ENCODE data around the gene PPM1G.

Gene PPM1G

DNA sequence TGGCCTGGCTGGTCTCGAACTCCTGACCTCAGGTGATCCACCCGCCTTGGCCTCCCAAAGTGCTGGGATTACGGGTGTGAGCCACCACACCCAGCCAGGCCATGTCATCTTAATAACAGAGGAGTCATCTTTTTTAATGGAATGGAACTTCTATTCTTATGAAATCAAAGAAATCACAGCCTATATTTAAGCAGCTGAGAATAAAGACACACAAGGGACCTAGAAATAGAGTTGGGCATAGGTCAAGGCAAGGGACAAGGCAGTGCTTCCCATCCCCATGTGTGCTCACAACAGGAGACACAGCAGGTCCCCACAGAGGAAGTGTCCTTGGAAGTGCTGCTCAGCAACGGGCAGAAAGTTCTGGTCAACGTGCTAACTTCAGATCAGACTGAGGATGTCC, 35.8 kb downstream of the PPM1G start:
- TF ChIP-seq, protein P1, sequence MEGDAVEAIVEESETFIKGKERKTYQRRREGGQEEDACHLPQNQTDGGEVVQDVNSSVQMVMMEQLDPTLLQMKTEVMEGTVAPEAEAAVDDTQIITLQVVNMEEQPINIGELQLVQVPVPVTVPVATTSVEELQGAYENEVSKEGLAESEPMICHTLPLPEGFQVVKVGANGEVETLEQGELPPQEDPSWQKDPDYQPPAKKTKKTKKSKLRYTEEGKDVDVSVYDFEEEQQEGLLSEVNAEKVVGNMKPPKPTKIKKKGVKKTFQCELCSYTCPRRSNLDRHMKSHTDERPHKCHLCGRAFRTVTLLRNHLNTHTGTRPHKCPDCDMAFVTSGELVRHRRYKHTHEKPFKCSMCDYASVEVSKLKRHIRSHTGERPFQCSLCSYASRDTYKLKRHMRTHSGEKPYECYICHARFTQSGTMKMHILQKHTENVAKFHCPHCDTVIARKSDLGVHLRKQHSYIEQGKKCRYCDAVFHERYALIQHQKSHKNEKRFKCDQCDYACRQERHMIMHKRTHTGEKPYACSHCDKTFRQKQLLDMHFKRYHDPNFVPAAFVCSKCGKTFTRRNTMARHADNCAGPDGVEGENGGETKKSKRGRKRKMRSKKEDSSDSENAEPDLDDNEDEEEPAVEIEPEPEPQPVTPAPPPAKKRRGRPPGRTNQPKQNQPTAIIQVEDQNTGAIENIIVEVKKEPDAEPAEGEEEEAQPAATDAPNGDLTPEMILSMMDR (IDR thresholded peaks at IDR 0.05; ENCODE audit: insufficient read depth, low read depth, low read length, missing control alignments) = no peak
- no peak for DNase-seq (ENCODE audit: low read depth)
- H3K4me3 ChIP-seq (ENCODE audit: low read length) = no peak overlapping the region

DNA sequence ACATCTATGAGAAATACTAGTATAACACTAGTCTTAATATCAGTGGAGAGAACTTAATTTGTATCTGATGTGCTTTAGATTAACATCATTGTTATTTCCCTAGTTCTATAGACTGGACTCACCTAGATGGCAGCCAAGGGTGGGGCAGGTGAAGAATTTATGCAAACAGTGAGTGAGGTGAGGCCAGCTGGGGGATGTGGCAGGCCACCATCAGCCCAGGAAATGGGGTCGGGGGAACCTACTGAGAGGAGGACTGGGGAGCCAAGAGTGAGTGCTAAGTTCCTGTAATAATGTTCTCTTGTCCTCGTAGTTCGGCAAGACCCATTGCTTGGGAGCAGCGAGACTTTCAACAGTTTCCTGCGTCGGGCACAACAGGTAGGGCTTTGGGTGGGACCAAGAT, 36.5 kb downstream of the PPM1G start:
- no peak overlapping the region for H3K4me3 ChIP-seq (ENCODE audit: low read length)
- TF ChIP-seq, protein P1 (IDR thresholded peaks at IDR 0.05; ENCODE audit: insufficient read depth, low read depth, low read length, missing control alignments) = no peak
- no peak for DNase-seq (ENCODE audit: low read depth)

DNA sequence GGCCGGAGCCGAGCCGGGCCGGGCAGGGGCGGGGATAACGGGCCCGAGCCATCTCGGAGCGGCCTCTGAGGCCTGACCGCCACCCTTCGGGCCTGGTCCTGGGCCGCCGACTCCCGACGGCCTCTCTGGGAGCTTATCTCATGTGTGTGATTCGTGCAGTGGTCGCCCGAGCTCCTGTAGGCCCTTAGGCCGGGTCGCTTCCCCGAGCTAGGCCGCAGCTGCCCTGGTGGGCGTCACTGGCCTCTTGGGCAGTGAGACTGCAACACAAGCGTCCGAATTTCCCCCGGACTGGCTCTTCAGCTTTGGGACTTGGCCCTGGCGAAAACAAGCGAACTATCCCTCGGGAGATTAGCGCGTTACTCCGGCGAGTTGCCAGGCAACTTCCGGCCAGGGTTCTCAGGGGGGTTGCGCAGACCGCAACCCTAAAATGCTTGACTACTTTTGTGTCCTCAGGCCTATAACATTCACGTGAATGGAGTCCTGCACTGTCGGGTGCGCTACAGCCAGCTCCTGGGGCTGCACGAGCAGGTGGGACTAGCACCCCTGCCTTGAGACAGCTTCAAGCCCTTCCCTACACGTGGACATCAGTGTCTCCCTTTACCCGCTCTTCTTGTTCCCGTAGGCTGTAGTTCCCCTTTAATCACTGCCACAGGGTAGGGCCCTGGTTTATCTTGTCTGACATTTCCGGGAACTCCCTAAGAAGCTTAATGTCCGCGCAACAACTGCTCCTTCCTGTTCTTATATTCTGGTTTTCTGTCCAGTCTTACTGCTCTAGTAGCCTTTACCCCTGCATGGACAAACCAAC, 38.4 kb downstream of the PPM1G start:
- peak; percentile 71 for DNase-seq (ENCODE audit: low read depth)
- H3K4me3 ChIP-seq (ENCODE audit: low read length) = peak overlapping the region; percentile 95
- TF ChIP-seq, protein P1 (IDR thresholded peaks at IDR 0.05; ENCODE audit: insufficient read depth, low read depth, low read length, missing control alignments) = no peak

DNA sequence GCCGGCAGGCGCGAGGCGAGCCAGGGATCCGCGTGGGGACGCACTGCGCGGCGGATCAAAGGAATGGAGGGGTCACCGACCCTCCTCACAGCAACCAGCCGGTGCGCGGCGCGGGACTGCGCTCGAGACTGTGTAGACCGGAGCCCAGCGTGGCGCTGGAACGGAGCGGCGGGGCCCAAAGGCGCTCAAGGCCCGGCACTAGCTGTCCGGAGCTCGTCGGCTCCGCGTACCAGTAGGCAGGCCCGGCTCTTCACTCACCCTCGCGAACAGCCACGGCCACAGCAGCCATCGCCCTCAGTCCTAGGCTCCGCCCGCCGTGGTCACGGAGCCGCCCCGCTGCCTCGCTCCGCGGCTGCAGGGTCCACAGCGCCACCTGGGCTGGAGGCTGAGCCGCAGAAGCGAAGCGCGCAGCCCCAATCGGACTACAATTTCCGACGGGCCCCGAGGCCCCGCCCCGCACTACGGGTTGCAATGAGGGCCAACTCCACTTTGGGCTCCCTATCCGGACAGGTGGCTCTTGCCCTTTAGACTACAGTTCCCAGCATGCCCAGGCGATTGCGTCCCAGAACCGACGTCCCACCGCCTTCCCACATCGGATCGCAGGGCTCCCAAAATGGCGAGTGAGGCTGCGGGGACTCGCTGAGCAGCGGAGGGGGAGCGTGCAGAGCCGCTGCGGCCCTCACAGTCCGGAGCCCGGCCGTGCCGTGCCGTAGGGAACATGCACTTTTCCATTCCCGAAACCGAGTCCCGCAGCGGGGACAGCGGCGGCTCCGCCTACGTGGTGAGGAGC, 39.2 kb downstream of the PPM1G start, which contains the start of the genes EIF2B4 and SNX17:
EIF2B4 (minus strand) TSS at position 313 of the 790 bp plus-strand sequence; CDS start at position 289, 24 bp downstream.
SNX17 (plus strand) TSS at position 591 of the 790 bp plus-strand sequence; CDS start at position 719, 128 bp downstream.
- DNase-seq (ENCODE audit: low read depth) = peak; percentile 99
- TF ChIP-seq, protein P1 (IDR thresholded peaks at IDR 0.05; ENCODE audit: insufficient read depth, low read depth, low read length, missing control alignments) = peak; percentile 66
- peak within 1 kb of the TSS; percentile 95 for H3K4me3 ChIP-seq (ENCODE audit: low read length)

DNA sequence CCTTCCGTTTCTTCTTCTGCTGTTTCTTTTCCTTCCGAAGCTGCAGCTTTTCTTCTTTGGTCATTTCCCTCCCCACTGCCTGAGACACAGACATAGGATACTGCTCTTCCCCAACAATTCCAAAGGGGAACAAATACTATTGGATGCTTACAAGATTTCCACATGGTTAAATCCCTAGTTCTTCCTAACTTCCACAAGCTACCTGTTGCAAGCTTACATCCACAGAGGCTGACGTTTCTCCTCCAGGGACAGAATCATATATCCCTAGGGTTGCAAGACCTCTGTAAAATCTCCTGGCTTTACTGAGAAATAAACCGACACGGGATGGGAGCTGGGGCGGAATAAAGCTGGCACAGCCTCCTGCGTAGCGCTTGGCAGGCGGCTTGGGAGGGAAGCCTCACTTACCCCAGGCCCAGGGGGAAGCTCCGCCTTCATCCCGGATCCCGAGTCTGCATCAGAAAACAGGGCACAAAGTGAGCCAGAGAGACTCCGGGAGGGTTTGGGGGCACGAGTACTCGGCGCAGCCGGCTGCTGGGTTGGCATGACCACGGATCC, 39.8 kb downstream of the PPM1G start:
- H3K4me3 ChIP-seq (ENCODE audit: low read length) = peak overlapping the region; percentile 95
- TF ChIP-seq, protein P1 (IDR thresholded peaks at IDR 0.05; ENCODE audit: insufficient read depth, low read depth, low read length, missing control alignments) = no peak
- DNase-seq (ENCODE audit: low read depth) = peak; percentile 60

DNA sequence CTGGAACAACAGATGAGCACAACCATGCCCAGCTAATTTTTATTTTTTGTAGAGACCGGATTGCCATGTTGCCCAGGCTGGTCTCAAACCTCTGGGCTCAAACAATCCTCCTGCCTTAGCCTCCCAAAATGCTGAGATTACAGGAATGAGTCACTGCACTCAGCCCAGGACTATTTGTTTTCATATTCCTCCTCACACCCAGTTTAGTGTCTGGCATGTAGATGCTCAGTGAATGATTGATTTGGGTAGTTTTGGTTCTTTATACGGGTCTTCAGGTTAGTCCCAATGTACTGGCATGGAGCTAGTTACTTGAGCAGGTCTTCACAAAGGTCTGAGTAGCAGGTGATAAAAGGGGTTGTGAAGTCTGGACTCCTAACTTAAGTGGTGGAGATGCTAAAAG, 45.5 kb downstream of the PPM1G start:
- H3K4me3 ChIP-seq (ENCODE audit: low read length) = no peak overlapping the region
- TF ChIP-seq, protein P1 (IDR thresholded peaks at IDR 0.05; ENCODE audit: insufficient read depth, low read depth, low read length, missing control alignments) = no peak
- DNase-seq (ENCODE audit: low read depth) = no peak
